Muscle of leg (tissue), 11 donors: ENCODE measurements around the gene NBEA. TPM values are rescaled to one million over a fixed set of nuclear protein-coding genes. Genes with fewer than 3 reads are reported as not detected.

ENCODE experiments used
- DNase-seq: peaks from one replicate; pipeline ENCODE4 v3.0.0; 2013
- H3K27ac ChIP-seq: one replicate; pipeline ENCODE4 v1.5.1; 2013; ENCODE audit warnings: mild to moderate bottlenecking, low read length, control low read depth
- H3K27me3 ChIP-seq: one replicate; pipeline ENCODE4 v1.6.1; 2013; ENCODE audit warnings: low read length; ENCODE audit not compliant: control insufficient read depth, insufficient read depth
- H3K36me3 ChIP-seq: one replicate; pipeline ENCODE4 v1.6.1; 2013; ENCODE audit warnings: low read length; ENCODE audit not compliant: control insufficient read depth, insufficient read depth
- H3K4me1 ChIP-seq: one replicate; pipeline ENCODE4 v1.6.1; 2013; ENCODE audit warnings: low read length; ENCODE audit not compliant: control insufficient read depth, insufficient read depth
- H3K4me3 ChIP-seq: one replicate; pipeline ENCODE4 v1.5.1; 2013; ENCODE audit warnings: low read length, control low read depth
- H3K9me3 ChIP-seq: replicated peaks from 2 replicates; pipeline ENCODE4 v1.6.1; 2013; ENCODE audit warnings: low read depth, low read length; ENCODE audit not compliant: control insufficient read depth
- WGBS: methylation state at CpG from one replicate; pipeline ENCODE4 v1.1.5; 2013; ENCODE audit warnings: missing lambda C conversion rate; ENCODE audit not compliant: insufficient coverage; 5-methylcytosine and 5-hydroxymethylcytosine counted together
- polyA plus RNA-seq, 8 donors: library from polyadenylated mRNA; unstranded; fragments of 120-200 nt; gene quantifications; one replicate each; pipeline versions ENCODE4 v1.2.1 to v1.2.3, GENCODE V29; 2013; ENCODE audit warnings: inconsistent platforms in 1 of 8, low replicate concordance in 1 of 8; ENCODE audit not compliant: insufficient read length in 8 of 8, insufficient read depth in 1 of 8
- total RNA-seq: library from RNA; stranded (reverse); fragments of 120-200 nt; gene quantifications from one replicate; pipeline ENCODE4 v1.2.4, GENCODE V29; 2013

Gene NBEA
- total and polyA plus RNA-seq, 9 donors, result 10.1 to 19.8 (median 16.0) TPM

DNA sequence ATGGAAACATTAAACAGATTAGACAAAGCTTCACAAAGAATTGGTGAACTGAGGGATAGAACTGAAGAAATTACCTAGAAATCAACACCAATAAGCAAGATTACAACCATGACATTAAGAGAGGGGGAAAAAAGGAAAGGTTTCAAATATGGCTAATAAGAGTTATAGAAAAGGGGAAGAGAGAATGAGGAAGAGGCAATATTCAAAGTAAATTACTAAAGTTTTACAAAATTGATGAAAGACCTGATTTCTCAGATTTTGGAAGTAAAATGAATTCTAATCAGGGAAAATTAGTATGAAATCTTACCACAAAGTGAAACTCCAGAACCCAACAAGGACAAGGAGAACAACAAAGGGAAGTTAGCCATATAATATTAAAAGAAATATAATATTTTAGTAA is 187.4 kb downstream of the NBEA start:
- H3K27me3 ChIP-seq, result no peaks in the 10 kb centered on the region
- no peaks in the 10 kb centered on the region for H3K4me1 ChIP-seq
- no peak for DNase-seq
- no peaks in the 10 kb centered on the region for H3K36me3 ChIP-seq
- no peaks in the 10 kb centered on the region for H3K9me3 ChIP-seq
- no peak overlapping the region for H3K4me3 ChIP-seq
- H3K27ac ChIP-seq, result no peak overlapping the region

DNA sequence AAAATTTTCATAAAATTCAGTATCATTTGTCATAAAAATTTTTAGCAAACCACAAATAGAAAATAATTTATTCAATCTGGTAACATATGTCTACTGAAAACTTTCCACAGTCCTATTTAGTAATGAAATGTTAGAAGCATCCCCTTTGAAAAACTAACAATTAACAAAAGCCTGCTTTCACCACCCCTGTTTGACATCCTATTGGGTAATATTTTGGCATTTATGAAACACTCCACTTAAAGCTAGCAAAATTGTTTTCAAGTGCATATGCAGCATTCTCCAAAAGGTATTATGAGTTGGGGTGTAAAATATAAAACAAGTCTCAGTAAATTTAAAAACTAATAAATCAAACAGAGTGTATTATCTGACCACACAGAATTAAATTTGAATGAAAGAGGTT is 189.4 kb downstream of the NBEA start:
- Histone ChIP-seq H3K27me3 (no peaks in the 10 kb centered on the region), H3K9me3 (no peaks in the 10 kb centered on the region), H3K27ac (no peak overlapping the region), H3K4me3 (no peak overlapping the region), H3K4me1 (no peaks in the 10 kb centered on the region), H3K36me3 (no peaks in the 10 kb centered on the region)
- no peak for DNase-seq

- Histone ChIP-seq H3K4me3 (no peak overlapping the region), H3K27me3 (no peaks in the 10 kb centered on the region), H3K4me1 (no peaks in the 10 kb centered on the region), H3K36me3 (no peaks in the 10 kb centered on the region), H3K9me3 (no peaks in the 10 kb centered on the region), H3K27ac (no peak overlapping the region)
- WGBS, result no CpG with 5 or more reads among the region's 2 CpGs
- no peak for DNase-seq
These were observed 194.5 kb downstream of the NBEA start for GRCh38 chr13:35136585-35136984.

DNA sequence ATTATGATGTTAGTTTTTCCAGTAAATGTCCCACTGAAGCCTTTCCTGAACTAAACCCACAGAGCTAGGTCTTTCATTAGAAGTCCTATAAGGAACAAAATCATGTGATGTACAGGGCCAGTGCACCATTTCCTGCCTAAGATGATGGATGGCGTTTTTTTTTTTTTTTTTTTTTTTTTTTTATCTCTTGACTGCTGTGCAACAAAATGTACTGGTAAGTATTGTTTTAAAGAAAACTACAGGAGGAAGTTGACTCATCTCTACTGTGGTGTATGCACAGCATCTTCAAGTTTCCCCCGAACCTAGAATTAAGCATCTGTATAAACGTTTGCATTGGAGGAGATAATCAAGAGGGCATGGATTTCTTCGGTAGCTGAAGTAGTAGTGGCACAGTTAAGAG is 197.5 kb downstream of the NBEA start:
- H3K4me1 ChIP-seq, result no peaks in the 10 kb centered on the region
- no peak for DNase-seq
- no peak overlapping the region for H3K4me3 ChIP-seq
- H3K27me3 ChIP-seq, result no peaks in the 10 kb centered on the region
- no peaks in the 10 kb centered on the region for H3K36me3 ChIP-seq
- H3K27ac ChIP-seq, result no peak overlapping the region
- H3K9me3 ChIP-seq, result no peaks in the 10 kb centered on the region
- no CpG with 5 or more reads among the region's 4 CpGs for WGBS

GRCh38 chr13:35140321-35140720 is 198.3 kb downstream of the NBEA start:
- Histone ChIP-seq H3K27me3 (no peaks in the 10 kb centered on the region), H3K36me3 (no peaks in the 10 kb centered on the region), H3K27ac (peak overlapping the region; percentile 80), H3K9me3 (no peaks in the 10 kb centered on the region), H3K4me3 (no peak overlapping the region), H3K4me1 (no peaks in the 10 kb centered on the region)
- no CpG with 5 or more reads among the region's 1 CpG for WGBS
- DNase-seq, result peak; percentile 82

DNA sequence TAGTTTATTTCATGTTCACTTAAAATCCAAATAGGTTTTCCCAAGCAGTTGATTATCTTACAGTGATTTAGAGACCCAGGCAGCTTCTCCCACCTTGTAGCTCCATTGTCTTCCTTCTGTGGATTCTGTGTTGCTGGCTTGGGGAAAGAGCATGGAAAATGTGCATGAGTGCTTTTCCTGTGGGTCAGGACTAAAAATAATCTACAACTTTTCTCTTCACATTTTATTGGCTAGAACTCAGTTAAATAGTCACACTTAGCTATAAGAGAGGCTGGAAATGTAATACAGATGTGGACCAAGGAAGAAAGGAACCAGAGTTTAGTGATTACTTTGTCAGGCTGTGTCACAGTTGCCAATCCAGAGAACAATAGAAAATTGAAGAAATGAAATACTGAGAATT is 198.8 kb downstream of the NBEA start:
- Histone ChIP-seq H3K27me3 (no peaks in the 10 kb centered on the region), H3K4me1 (no peaks in the 10 kb centered on the region), H3K36me3 (no peaks in the 10 kb centered on the region), H3K4me3 (no peak overlapping the region), H3K27ac (peak overlapping the region; percentile 80), H3K9me3 (no peaks in the 10 kb centered on the region)
- DNase-seq, result peak; percentile 92

DNA sequence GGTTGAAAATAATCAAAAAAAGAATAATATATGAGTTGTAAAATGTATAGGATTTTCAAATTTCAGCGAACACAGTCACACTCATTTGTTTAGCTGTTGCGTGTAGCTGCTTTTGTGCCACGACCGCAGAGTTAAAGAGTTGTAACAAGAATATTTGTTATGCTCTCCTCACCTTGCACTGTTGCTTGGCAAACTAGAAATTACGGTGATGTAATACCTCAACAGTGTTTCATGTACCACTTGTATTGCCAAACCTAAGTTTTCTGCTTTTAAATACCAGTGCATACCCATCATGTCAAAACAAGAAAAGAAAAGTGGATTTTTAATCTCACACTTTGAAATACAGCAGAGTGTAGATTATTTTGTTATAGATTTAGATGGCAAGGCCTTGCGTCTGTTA is 201.1 kb downstream of the NBEA start:
- Histone ChIP-seq H3K27ac (no peak overlapping the region), H3K9me3 (no peaks in the 10 kb centered on the region), H3K36me3 (no peaks in the 10 kb centered on the region), H3K4me3 (no peak overlapping the region), H3K27me3 (no peaks in the 10 kb centered on the region), H3K4me1 (no peaks in the 10 kb centered on the region)
- DNase-seq, result no peak
- 89% methylated on average over 3 of the region's 6 CpGs for WGBS

GRCh38 chr13:35144166-35144890 is 202.3 kb downstream of the NBEA start:
- no CpG with 5 or more reads among the region's 2 CpGs for WGBS
- no peak overlapping the region for H3K4me3 ChIP-seq
- DNase-seq, result peak; percentile 29
- H3K4me1 ChIP-seq, result no peaks in the 10 kb centered on the region
- H3K27ac ChIP-seq, result no peak overlapping the region
- H3K9me3 ChIP-seq, result no peaks in the 10 kb centered on the region
- no peaks in the 10 kb centered on the region for H3K27me3 ChIP-seq
- H3K36me3 ChIP-seq, result no peaks in the 10 kb centered on the region

DNA sequence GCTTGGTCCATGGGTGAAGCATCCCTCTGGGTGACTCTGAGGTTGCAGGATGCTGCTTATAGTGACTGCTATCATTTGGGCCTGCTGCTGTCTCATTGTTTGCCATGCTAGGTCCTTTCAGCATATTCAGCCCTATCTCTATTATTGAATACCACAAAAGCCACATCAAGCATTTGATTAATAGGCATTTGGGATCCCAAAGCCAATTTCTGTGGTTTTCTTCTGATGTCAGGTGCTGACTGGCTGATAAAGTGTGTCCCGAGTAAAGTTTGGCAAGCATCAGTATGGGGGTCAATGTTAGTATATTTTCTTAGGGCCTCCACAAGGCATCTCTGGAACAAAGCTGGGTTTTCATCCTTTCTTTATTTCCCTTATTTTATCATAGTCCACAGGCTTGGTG is 204.6 kb downstream of the NBEA start:
- Histone ChIP-seq H3K9me3 (no peaks in the 10 kb centered on the region), H3K27ac (no peak overlapping the region), H3K36me3 (no peaks in the 10 kb centered on the region), H3K27me3 (no peaks in the 10 kb centered on the region), H3K4me1 (no peaks in the 10 kb centered on the region), H3K4me3 (no peak overlapping the region)
- no CpG with 5 or more reads among the region's 1 CpG for WGBS
- DNase-seq, result no peak

GRCh38 chr13:35157143-35157755 is 215.2 kb downstream of the NBEA start:
- Histone ChIP-seq H3K36me3 (peaks cover 3% of the 10 kb centered on the region), H3K4me1 (no peaks in the 10 kb centered on the region), H3K4me3 (no peak overlapping the region), H3K27ac (no peak overlapping the region), H3K9me3 (no peaks in the 10 kb centered on the region), H3K27me3 (no peaks in the 10 kb centered on the region)
- peak; percentile 80 for DNase-seq
- no CpG with 5 or more reads among the region's 3 CpGs for WGBS

DNA sequence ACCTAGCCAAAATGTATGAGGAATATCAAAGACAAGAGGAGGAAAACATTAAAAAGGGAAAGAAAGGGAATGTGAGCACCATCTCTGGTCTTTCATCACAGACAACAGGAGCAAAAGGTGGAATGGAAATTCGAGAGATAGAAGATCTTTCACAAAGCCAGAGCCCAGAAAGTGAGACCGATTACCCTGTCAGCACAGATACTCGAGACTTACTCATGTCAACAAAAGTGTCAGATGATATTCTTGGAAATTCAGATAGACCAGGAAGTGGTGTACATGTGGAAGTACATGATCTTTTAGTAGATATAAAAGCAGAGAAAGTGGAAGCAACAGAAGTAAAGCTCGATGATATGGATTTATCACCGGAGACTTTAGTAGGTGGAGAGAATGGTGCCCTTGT is 217.0 kb downstream of the NBEA start:
- no peaks in the 10 kb centered on the region for H3K9me3 ChIP-seq
- no peak overlapping the region for H3K4me3 ChIP-seq
- H3K27ac ChIP-seq, result no peak overlapping the region
- H3K4me1 ChIP-seq, result no peaks in the 10 kb centered on the region
- H3K27me3 ChIP-seq, result no peaks in the 10 kb centered on the region
- no peak for DNase-seq
- H3K36me3 ChIP-seq, result peaks cover 3% of the 10 kb centered on the region
- 84% methylated on average over 3 of the region's 5 CpGs for WGBS
